ENCODE results near the gene SLC11A1. TPM values are rescaled to one million over a fixed set of nuclear protein-coding genes. Genes with fewer than 3 reads are reported as not detected.

Gene SLC11A1
- polyA plus RNA-seq, 1 donor (not counting 4 experiments of a cell fraction or from before 2014, with no cell fraction given), result 0.46 TPM

- TF ChIP-seq CTCF (optimal IDR thresholded peaks at IDR 0.05 in 1 of 3, IDR thresholded peaks at IDR 0.05 in 1 of 3, conservative IDR thresholded peaks at IDR 0.05 in 1 of 3; ENCODE audit: extremely low read depth in 1 of 3, insufficient read depth in 2 of 3, low read length in 3 of 3) (no peak), EZH2 (IDR thresholded peaks at IDR 0.05; ENCODE audit: low read length) (no peak)
- no peak for FAIRE-seq
- dilution Hi-C loops (cut with MboI; ENCODE audit: extremely low pct_ligation_motif_present, low sequenced_read_pairs), result no loop called here
These were observed 7.5 kb downstream of the SLC11A1 start for GRCh38 chr2:218389333-218390150.

GRCh38 chr2:218391202-218391601, 9.1 kb downstream of the SLC11A1 start:
- Histone ChIP-seq H3K36me3 (ENCODE audit: control insufficient read depth in 2 of 2, extremely low read depth in 1 of 2, insufficient read depth in 2 of 2, low read length in 2 of 2) (no peaks in the 10 kb centered on the region), H2AFZ (ENCODE audit: control insufficient read depth, low read length) (no peak overlapping the region), H3K4me2 (ENCODE audit: control insufficient read depth, extremely low read depth, insufficient read depth, low read depth, low read length) (no peak overlapping the region), H4K20me1 (ENCODE audit: control insufficient read depth, extremely low read depth, insufficient read depth, low read length) (no peaks in the 10 kb centered on the region), H3K4me1 (ENCODE audit: control insufficient read depth, extremely low read depth, insufficient read depth, low read length) (peaks cover 7% of the 10 kb centered on the region), H3K9me1 (ENCODE audit: control insufficient read depth, extremely low read depth, insufficient read depth, low read length) (no peaks in the 10 kb centered on the region), H3K9ac (ENCODE audit: control insufficient read depth, extremely low read depth, insufficient read depth, low read length) (no peak overlapping the region), H3K4me3 (ENCODE audit: control insufficient read depth in 2 of 3, extremely low read depth in 1 of 3, insufficient read depth in 2 of 3, low read depth in 1 of 3, low read length in 3 of 3) (no peak overlapping the region), H3K9me3 (ENCODE audit: control insufficient read depth, low read depth, low read length) (no peaks in the 10 kb centered on the region), H3K79me2 (ENCODE audit: control insufficient read depth, insufficient read depth, low read length) (no peaks in the 10 kb centered on the region), H3K27ac (ENCODE audit: control insufficient read depth, insufficient read depth, low read length) (no peak overlapping the region), H3K27me3 (ENCODE audit: control insufficient read depth, extremely low read depth, insufficient read depth, low read length) (no peaks in the 10 kb centered on the region)
- FAIRE-seq (no peak), DNase-seq (ENCODE audit: low read depth, low spot score) (no peak)
- dilution Hi-C loops (cut with MboI; ENCODE audit: extremely low pct_ligation_motif_present, low sequenced_read_pairs), result no loop called here
- no peak for TF ChIP-seq EZH2 (IDR thresholded peaks at IDR 0.05; ENCODE audit: low read length)
- TF ChIP-seq CTCF (optimal IDR thresholded peaks at IDR 0.05 in 1 of 3, IDR thresholded peaks at IDR 0.05 in 1 of 3, conservative IDR thresholded peaks at IDR 0.05 in 1 of 3; ENCODE audit: extremely low read depth in 1 of 3, insufficient read depth in 2 of 3, low read length in 3 of 3), result no peak

More at GRCh38 chr2:218389333-218390150, 7.5 kb downstream of the SLC11A1 start:
- Histone ChIP-seq H3K4me2 (ENCODE audit: control insufficient read depth, extremely low read depth, insufficient read depth, low read depth, low read length) (no peak overlapping the region), H3K36me3 (ENCODE audit: control insufficient read depth in 2 of 2, extremely low read depth in 1 of 2, insufficient read depth in 2 of 2, low read length in 2 of 2) (no peaks in the 10 kb centered on the region), H3K4me1 (ENCODE audit: control insufficient read depth, extremely low read depth, insufficient read depth, low read length) (peaks cover 7% of the 10 kb centered on the region), H3K9ac (ENCODE audit: control insufficient read depth, extremely low read depth, insufficient read depth, low read length) (no peak overlapping the region), H4K20me1 (ENCODE audit: control insufficient read depth, extremely low read depth, insufficient read depth, low read length) (no peaks in the 10 kb centered on the region), H3K9me1 (ENCODE audit: control insufficient read depth, extremely low read depth, insufficient read depth, low read length) (no peaks in the 10 kb centered on the region), H3K27me3 (ENCODE audit: control insufficient read depth, extremely low read depth, insufficient read depth, low read length) (no peaks in the 10 kb centered on the region), H3K4me3 (ENCODE audit: control insufficient read depth in 2 of 3, extremely low read depth in 1 of 3, insufficient read depth in 2 of 3, low read depth in 1 of 3, low read length in 3 of 3) (no peak overlapping the region), H2AFZ (ENCODE audit: control insufficient read depth, low read length) (no peak overlapping the region), H3K9me3 (ENCODE audit: control insufficient read depth, low read depth, low read length) (no peaks in the 10 kb centered on the region), H3K27ac (ENCODE audit: control insufficient read depth, insufficient read depth, low read length) (no peak overlapping the region), H3K79me2 (ENCODE audit: control insufficient read depth, insufficient read depth, low read length) (no peaks in the 10 kb centered on the region)
- DNase-seq (ENCODE audit: low read depth, low spot score), result no peak

Data from keratinocyte (primary cell).